Right lobe of liver (tissue), 6 donors: ENCODE results near the gene PLEKHG3. TPM values are rescaled to one million over a fixed set of nuclear protein-coding genes. Genes with fewer than 3 reads are reported as not detected.

ENCODE experiments used
- ATAC-seq, 4 donors: fragments of 200-7000 bp; cut with Tn5 transposase; one replicate each; pipeline ENCODE4 v1.9.1; 2020; ENCODE audit warnings: mild to moderate bottlenecking in 4 of 4, moderate library complexity in 4 of 4
- DNase-seq, 3 donors: peaks; one replicate each; pipeline ENCODE4 v3.0.0-alpha.2; 2020
- H3K27ac ChIP-seq, 3 donors: fragments of 200-600 bp; one replicate each; pipeline ENCODE4 v1.8.0; 2022
- H3K27me3 ChIP-seq, 2 donors: fragments of 200-600 bp; one replicate each; pipeline ENCODE4 v1.8.0; 2022
- H3K36me3 ChIP-seq, 4 donors: fragments of 200-600 bp; sonication (generic) in 1 of 4; one replicate each; pipeline versions ENCODE4 v1.5.1 to v1.8.0; 2017 to 2022; ENCODE audit warnings: control low read depth in 1 of 4
- H3K4me1 ChIP-seq, 4 donors: fragments of 200-600 bp; sonication (generic) in 1 of 4; one replicate each; pipeline versions ENCODE4 v1.5.1 to v1.8.0; 2017 to 2022; ENCODE audit warnings: control low read depth in 1 of 4
- H3K4me3 ChIP-seq, 3 donors: fragments of 200-600 bp; one replicate each; pipeline ENCODE4 v1.8.0; 2022
- H3K9me3 ChIP-seq, 4 donors: fragments of 200-600 bp; sonication (generic) in 1 of 4; one replicate each; pipeline versions ENCODE4 v1.5.1 to v1.8.0; 2017 to 2022; ENCODE audit warnings: control low read depth in 1 of 4
- CTCF ChIP-seq, 4 donors: fragments of 200-600 bp in 3 of 4; fragments of 450-650 bp in 1 of 4; IDR thresholded peaks; one replicate each; pipeline versions ENCODE4 v1.5.1 to v1.8.0; 2016 to 2022; ENCODE audit warnings: antibody characterized with exemption in 4 of 4, mild to moderate bottlenecking in 2 of 4
- POLR2A ChIP-seq: fragments of 450-650 bp; IDR thresholded peaks from one replicate; pipeline ENCODE4 v1.6.1; 2017; ENCODE audit warnings: antibody characterized with exemption, mild to moderate bottlenecking
- WGBS: methylation state at CpG from one replicate; pipeline ENCODE4 v1.1.6; 2018; ENCODE audit warnings: low coverage, low lambda C conversion rate; ENCODE audit not compliant: insufficient coverage; ENCODE audit errors: missing lambda C conversion rate; 5-methylcytosine and 5-hydroxymethylcytosine counted together
- intact Hi-C, 2 donors: fragments of 100-400 bp; cut with DNase I; formaldehyde crosslinking; loops; one replicate each; pipeline versions ENCODE4 v1.11.2 to v1.14.1; 2022
- total RNA-seq, 6 experiments: library from RNA; depleted of rRNA in 2 of 6; stranded (reverse); fragments of >200 nt in 2 of 6; fragmentation: NEBNext Ultra II Directional in 3 of 6; extraction: Animal tissue kit (Norgen Biotek cat#: 25700) in 3 of 6; gene quantifications; one replicate each; pipeline versions ENCODE4 v1.1.0 to v1.2.4, GENCODE V29; 2016 to 2023
- donor health status: DM: no; HTN: yes; CAD: no.
- donor health status: DM: no; HTN: no; CAD: no.
- donor health status: DM: no; HTN: no; CAD: no.
- donor health status: DM: no; HTN: yes; CAD: no.
- donor health status: DM: no; HTN: yes; CAD: no.

PLEKHG3 gene
- total RNA-seq, 6 experiments from 2014 or later, result 25.4 to 49.1 (median 28.0) TPM

- H3K9me3 ChIP-seq, result no peaks in the 10 kb centered on the region
- DNase-seq, result peak in 2 of 3 donors; percentile 10 to 26
- TF ChIP-seq POLR2A (no peak), CTCF (IDR thresholded peaks at IDR 0.05) (no peak)
- peaks cover 0 to 26% (median 12%) of the 10 kb centered on the region in 4 donors for H3K4me1 ChIP-seq
- no peak overlapping the region for H3K4me3 ChIP-seq
- intact Hi-C loops, result no loop called here
- H3K27ac ChIP-seq, result no peak overlapping the region
- peaks cover 0 to 10% (median 4%) of the 10 kb centered on the region in 4 donors for H3K36me3 ChIP-seq
- no peaks in the 10 kb centered on the region for H3K27me3 ChIP-seq
- 100% methylated on average over 1 of the region's 3 CpGs for WGBS
- no peak for ATAC-seq
Measured at GRCh38 chr14:64725261-64725815, 21.1 kb downstream of the PLEKHG3 start.

- H3K9me3 ChIP-seq, result no peaks in the 10 kb centered on the region
- ATAC-seq (no peak), DNase-seq (no peak)
- no peak overlapping the region for H3K4me3 ChIP-seq
- H3K27ac ChIP-seq, result no peak overlapping the region
- peaks cover 0 to 19% (median 9%) of the 10 kb centered on the region in 4 donors for H3K4me1 ChIP-seq
- intact Hi-C loops, result no loop called here
- TF ChIP-seq POLR2A (no peak), CTCF (IDR thresholded peaks at IDR 0.05) (no peak)
- no peaks in the 10 kb centered on the region for H3K27me3 ChIP-seq
- 60% methylated on average over 1 of the region's 6 CpGs for WGBS
- H3K36me3 ChIP-seq, result peaks cover 0 to 16% (median 4%) of the 10 kb centered on the region in 4 donors
Measured at GRCh38 chr14:64725879-64726584, 21.8 kb downstream of the PLEKHG3 start.

GRCh38 chr14:64726585-64726890 is 22.3 kb downstream of the PLEKHG3 start:
- TF ChIP-seq POLR2A (no peak), CTCF (IDR thresholded peaks at IDR 0.05) (no peak)
- Histone ChIP-seq H3K4me1 (peaks cover 0 to 14% (median 6%) of the 10 kb centered on the region in 4 donors), H3K9me3 (no peaks in the 10 kb centered on the region), H3K27ac (no peak overlapping the region), H3K4me3 (no peak overlapping the region), H3K27me3 (no peaks in the 10 kb centered on the region), H3K36me3 (peaks cover 0 to 21% (median 4%) of the 10 kb centered on the region in 4 donors)
- intact Hi-C loops, result no loop called here
- DNase-seq (peak in 2 of 3 donors; percentile 50 to 63), ATAC-seq (peak in 2 of 4 donors; percentile 41 to 77)
- WGBS, result 83% methylated on average over 5 of the region's 5 CpGs

GRCh38 chr14:64727551-64728071 is 23.4 kb downstream of the PLEKHG3 start:
- Histone ChIP-seq H3K36me3 (peaks cover 0 to 31% (median 6%) of the 10 kb centered on the region in 4 donors), H3K4me1 (peaks cover 0 to 9% (median 4%) of the 10 kb centered on the region in 4 donors), H3K4me3 (no peak overlapping the region), H3K27me3 (no peaks in the 10 kb centered on the region), H3K9me3 (no peaks in the 10 kb centered on the region), H3K27ac (no peak overlapping the region)
- ATAC-seq (no peak), DNase-seq (peak in 2 of 3 donors; percentile 22 to 49)
- TF ChIP-seq POLR2A (no peak), CTCF (IDR thresholded peaks at IDR 0.05) (no peak)
- intact Hi-C loops, result no loop called here
- WGBS, result 85% methylated on average over 8 of the region's 22 CpGs
